Gastroesophageal sphincter (tissue), 4 donors: ENCODE measurements around the gene SLC6A3. TPM values are rescaled to one million over a fixed set of nuclear protein-coding genes. Genes with fewer than 3 reads are reported as not detected.

Source experiments
- ATAC-seq: fragments of 150-250 bp; one replicate; pipeline ENCODE4 v1.9.1; 2016; ENCODE audit warnings: mild to moderate bottlenecking, moderate library complexity
- H3K27ac ChIP-seq, 4 donors: fragments of 200-600 bp; sonication (generic) in 3 of 4; 1 replicate in 3 of 4; 2 replicates in 1 of 4; pipeline ENCODE4 v1.5.1; 2016 to 2019
- H3K27me3 ChIP-seq: fragments of 200-600 bp; sonication (generic); one replicate; pipeline ENCODE4 v1.5.1; 2019
- H3K36me3 ChIP-seq, 2 donors: fragments of 200-600 bp; sonication (generic); one replicate each; pipeline ENCODE4 v1.5.1; 2019; ENCODE audit warnings: control low read depth in 1 of 2
- H3K4me1 ChIP-seq, 3 donors: fragments of 200-600 bp; sonication (generic); 1 replicate in 2 of 3; 2 replicates in 1 of 3; pipeline ENCODE4 v1.5.1; 2016 to 2019; ENCODE audit warnings: control low read depth in 2 of 3
- H3K4me3 ChIP-seq, 2 donors: fragments of 200-600 bp; sonication (generic); one replicate each; pipeline ENCODE4 v1.5.1; 2019; ENCODE audit warnings: mild to moderate bottlenecking in 1 of 2, moderate library complexity in 1 of 2
- H3K9me3 ChIP-seq, 3 donors: fragments of 200-600 bp; sonication (generic); one replicate each; pipeline ENCODE4 v1.5.1; 2017 to 2019; ENCODE audit warnings: control low read depth in 2 of 3
- CTCF ChIP-seq, 4 experiments: fragments of 200-600 bp in 2 of 4; fragments of 450-650 bp in 2 of 4; sonication (generic) in 1 of 4; IDR thresholded peaks; one replicate each; pipeline ENCODE4 v1.5.1; 2017 to 2019; ENCODE audit warnings: antibody characterized with exemption in 4 of 4, mild to moderate bottlenecking in 2 of 4, moderate library complexity in 2 of 4
- EP300 ChIP-seq: sonication (generic); formaldehyde crosslinking; IDR thresholded peaks from one replicate; pipeline ENCODE4 v1.6.1; 2017; ENCODE audit warnings: antibody characterized with exemption, mild to moderate bottlenecking
- POLR2A ChIP-seq, 2 donors: fragments of 450-650 bp; IDR thresholded peaks; one replicate each; pipeline ENCODE4 v1.6.1; 2017; ENCODE audit warnings: antibody characterized with exemption in 2 of 2, mild to moderate bottlenecking in 2 of 2, moderate library complexity in 1 of 2
- POLR2AphosphoS5 ChIP-seq: sonication (generic); formaldehyde crosslinking; IDR thresholded peaks from one replicate; pipeline ENCODE4 v1.6.1; 2017; ENCODE audit warnings: antibody characterized with exemption
- WGBS, 2 donors: methylation state at CpG; one replicate each; pipeline ENCODE4 v1.1.5; 2018; ENCODE audit warnings: low coverage in 1 of 2; 5-methylcytosine and 5-hydroxymethylcytosine counted together
- total RNA-seq, 4 donors: library from RNA; depleted of rRNA; stranded (reverse); fragments of >200 nt; gene quantifications; one replicate each; pipeline ENCODE4 v1.1.0, GENCODE V29; 2016

SLC6A3 gene
- total RNA-seq, 4 donors from 2014 or later = not detected

DNA sequence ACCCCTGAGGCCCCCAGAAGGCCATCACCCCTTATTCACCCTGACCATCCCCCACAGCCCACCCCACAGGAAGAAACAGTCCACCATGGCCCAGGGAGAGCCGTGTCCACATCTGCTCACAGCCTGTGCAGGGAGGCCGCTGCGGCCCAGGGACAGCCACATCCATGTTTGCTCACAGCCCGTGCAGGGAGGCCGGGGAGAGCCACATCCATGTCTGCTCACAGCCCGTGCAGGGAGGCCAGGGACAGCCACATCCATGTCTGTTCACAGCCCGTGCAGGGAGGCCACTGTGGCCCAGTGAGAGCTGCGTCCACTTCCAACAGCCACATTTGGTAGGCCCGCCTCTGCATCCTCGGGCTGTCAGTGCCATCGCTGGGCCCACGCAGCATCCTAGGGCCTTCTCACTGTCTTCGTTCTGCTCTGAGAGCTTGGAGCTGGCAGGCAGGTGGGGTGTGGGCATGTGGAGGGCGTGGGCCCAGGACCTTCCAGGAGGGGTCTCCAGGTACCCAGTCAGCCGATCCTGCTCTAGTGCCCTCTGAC is 40.4 kb upstream of the SLC6A3 start:
- Histone ChIP-seq H3K4me1 (peaks cover 0 to 2% (median 0%) of the 10 kb centered on the region in 3 donors), H3K9me3 (no peaks in the 10 kb centered on the region), H3K27me3 (no peaks in the 10 kb centered on the region), H3K4me3 (no peak overlapping the region), H3K27ac (no peak overlapping the region), H3K36me3 (peaks cover 0 to 84% of the 10 kb centered on the region in 2 donors)
- no peak for ATAC-seq
- WGBS, 2 donors = 72% methylated on average over 5 of the region's 15 CpGs; no CpG with 5 or more reads in 1 of the 2 donors
- no peak for TF ChIP-seq EP300
- no peak for TF ChIP-seq CTCF (IDR thresholded peaks at IDR 0.05)
- no peak for TF ChIP-seq POLR2A (IDR thresholded peaks at IDR 0.05)
- TF ChIP-seq POLR2AphosphoS5 = no peak

- H3K4me1 ChIP-seq = peaks cover 0 to 2% (median 0%) of the 10 kb centered on the region in 3 donors
- H3K4me3 ChIP-seq = no peak overlapping the region
- peaks cover 0 to 83% of the 10 kb centered on the region in 2 donors for H3K36me3 ChIP-seq
- no peak for ATAC-seq
- TF ChIP-seq POLR2AphosphoS5 (no peak), POLR2A (IDR thresholded peaks at IDR 0.05) (no peak), CTCF (IDR thresholded peaks at IDR 0.05) (no peak), EP300 (no peak)
- 83% methylated on average over 9 of the region's 20 CpGs; no CpG with 5 or more reads in 1 of the 2 donors for WGBS, 2 donors
- no peak overlapping the region for H3K27ac ChIP-seq
- H3K9me3 ChIP-seq = no peaks in the 10 kb centered on the region
- no peaks in the 10 kb centered on the region for H3K27me3 ChIP-seq
Observed at GRCh38 chr5:1484730-1485578, 39.7 kb upstream of the SLC6A3 start.

DNA sequence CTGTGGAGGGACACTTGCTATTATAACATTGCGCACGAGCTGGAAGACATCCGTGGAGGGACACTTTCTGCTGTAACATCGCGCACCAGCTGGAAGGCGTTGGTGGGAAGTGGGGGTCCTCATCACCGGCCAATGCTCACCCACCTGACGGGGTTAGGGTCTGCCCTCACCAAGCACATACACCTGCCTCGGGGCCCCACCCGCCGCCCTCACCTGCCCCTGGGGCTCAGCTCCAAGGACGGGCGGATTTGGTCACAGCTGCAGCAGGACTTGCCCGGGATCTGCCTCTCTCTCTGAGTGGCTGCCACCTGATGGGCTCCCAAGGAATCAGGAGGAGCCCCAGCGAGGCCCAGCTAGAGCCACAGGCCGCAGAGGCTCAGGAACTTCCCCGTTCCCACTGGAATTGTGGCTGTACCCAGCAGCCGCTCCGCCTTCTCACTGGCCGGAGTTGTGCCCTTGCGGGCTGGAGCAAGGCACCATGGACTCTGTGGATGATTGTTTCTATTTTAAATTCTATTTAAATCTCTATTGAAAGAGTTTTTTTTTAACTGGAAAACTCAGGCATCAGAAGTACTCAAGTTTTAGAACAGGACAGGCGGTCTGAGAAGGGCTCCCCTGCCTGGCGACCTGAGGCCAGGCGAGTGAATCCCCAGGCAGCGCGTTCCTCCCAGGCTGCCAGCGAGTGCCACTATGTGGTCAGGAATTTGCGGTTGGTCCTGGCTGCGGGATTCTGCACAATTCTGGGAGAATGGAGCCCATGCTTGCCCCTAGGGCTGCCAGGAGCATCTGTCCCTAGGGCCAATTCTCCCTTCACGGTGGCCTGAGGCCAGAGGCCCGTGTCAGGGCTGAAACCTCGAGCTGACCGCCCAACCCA is 38.9 kb upstream of the SLC6A3 start:
- H3K4me1 ChIP-seq = no peaks in the 10 kb centered on the region
- H3K4me3 ChIP-seq = no peak overlapping the region
- peaks cover 0 to 79% of the 10 kb centered on the region in 2 donors for H3K36me3 ChIP-seq
- ATAC-seq = no peak
- H3K27me3 ChIP-seq = no peaks in the 10 kb centered on the region
- no peak for TF ChIP-seq CTCF (IDR thresholded peaks at IDR 0.05)
- TF ChIP-seq EP300 = no peak
- no peak for TF ChIP-seq POLR2A (IDR thresholded peaks at IDR 0.05)
- no peaks in the 10 kb centered on the region for H3K9me3 ChIP-seq
- no peak overlapping the region for H3K27ac ChIP-seq
- 89 to 92% methylated on average over 12 to 15 of the region's 33 CpGs for WGBS, 2 donors

DNA sequence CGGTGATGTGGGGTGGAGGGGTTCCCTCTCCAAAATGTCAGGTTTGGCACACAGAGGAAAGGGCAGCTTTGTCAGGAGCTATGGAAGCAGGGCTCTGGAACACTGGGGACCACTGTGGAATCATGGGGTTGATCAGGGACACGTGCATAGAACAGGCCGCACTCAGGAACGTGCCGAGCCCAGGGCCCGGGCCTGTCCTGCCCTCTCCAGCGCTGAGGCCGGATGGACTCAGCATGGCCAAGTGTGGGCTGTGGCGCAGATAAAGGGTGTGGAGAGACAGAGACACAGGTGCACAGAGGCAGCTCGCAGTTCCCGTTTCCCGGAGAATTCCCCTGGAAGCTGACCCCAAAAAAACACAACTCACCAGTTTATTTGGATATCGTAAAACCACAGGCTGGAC is 37.8 kb upstream of the SLC6A3 start:
- TF ChIP-seq POLR2A (IDR thresholded peaks at IDR 0.05) = no peak
- no peak for TF ChIP-seq CTCF (IDR thresholded peaks at IDR 0.05)
- TF ChIP-seq EP300 = no peak
- TF ChIP-seq POLR2AphosphoS5 = no peak
- peaks cover 0 to 79% of the 10 kb centered on the region in 2 donors for H3K36me3 ChIP-seq
- ATAC-seq = no peak
- H3K9me3 ChIP-seq = no peaks in the 10 kb centered on the region
- H3K27me3 ChIP-seq = no peaks in the 10 kb centered on the region
- H3K4me1 ChIP-seq = no peaks in the 10 kb centered on the region
- 80 to 100% methylated on average over 1 of the region's 13 CpGs for WGBS, 2 donors
- H3K4me3 ChIP-seq = no peak overlapping the region
- H3K27ac ChIP-seq = no peak overlapping the region
